Osteocyte (in vitro differentiated cells): Measurements from ENCODE around the gene SIN3B. TPM values are rescaled to one million over a fixed set of nuclear protein-coding genes. Genes with fewer than 3 reads are reported as not detected.

Source experiments
- DNase-seq: peaks from one replicate; pipeline ENCODE4 v3.0.0; 2021; ENCODE audit warnings: mixed read lengths; ENCODE audit not compliant: unreplicated experiment; ENCODE audit errors: extremely low spot score
- H3K27ac Mint-ChIP-seq: one replicate; pipeline ENCODE4 v1.8.0; 2021; ENCODE audit warnings: mild to moderate bottlenecking, mixed read lengths; ENCODE audit not compliant: unreplicated experiment
- H3K27me3 Mint-ChIP-seq: one replicate; pipeline ENCODE4 v1.8.0; 2021; ENCODE audit warnings: mixed read lengths; ENCODE audit not compliant: unreplicated experiment
- H3K36me3 Mint-ChIP-seq: one replicate; pipeline ENCODE4 v1.8.0; 2021; ENCODE audit warnings: mixed read lengths; ENCODE audit not compliant: unreplicated experiment
- H3K4me1 Mint-ChIP-seq: one replicate; pipeline ENCODE4 v1.8.0; 2021; ENCODE audit warnings: mixed read lengths; ENCODE audit not compliant: unreplicated experiment
- H3K4me3 Mint-ChIP-seq: one replicate; pipeline ENCODE4 v1.8.0; 2021; ENCODE audit warnings: mild to moderate bottlenecking, moderate library complexity, mixed read lengths; ENCODE audit not compliant: unreplicated experiment
- H3K9me3 Mint-ChIP-seq: one replicate; pipeline ENCODE4 v1.8.0; 2021; ENCODE audit warnings: mixed read lengths; ENCODE audit not compliant: unreplicated experiment
- total RNA-seq: library from RNA; stranded (reverse); gene quantifications from 2 replicates; pipeline ENCODE4 v1.2.1, GENCODE V29; 2021
- TF ChIP-seq, protein P1 (sequence below): fragments of 200-600 bp; sonication (generic); IDR thresholded peaks from 2 replicates; pipeline ENCODE4 v1.5.0; 2021; ENCODE audit warnings: antibody characterized with exemption, mild to moderate bottlenecking, moderate library complexity

Gene SIN3B
- total RNA-seq, 1 donor from 2014 or later = 80.0 TPM

DNA sequence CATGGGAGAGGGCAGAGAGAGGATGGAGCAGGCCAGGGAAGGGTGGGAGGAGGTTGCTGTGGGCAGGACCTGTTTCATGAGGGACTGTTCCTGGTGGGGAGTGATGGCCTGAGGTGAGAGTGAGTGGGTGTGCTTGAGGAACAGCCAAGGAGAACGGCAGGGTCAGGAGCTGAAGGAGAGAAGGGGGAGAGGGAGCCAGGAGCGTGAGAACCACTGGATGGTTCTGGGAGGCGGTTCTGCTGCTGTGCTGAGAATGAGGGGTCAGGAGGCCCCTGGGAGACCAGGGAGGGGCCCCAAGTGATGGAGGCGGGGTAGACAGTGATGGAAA lies 7.8 kb downstream of the SIN3B start:
- no peak for DNase-seq

DNA sequence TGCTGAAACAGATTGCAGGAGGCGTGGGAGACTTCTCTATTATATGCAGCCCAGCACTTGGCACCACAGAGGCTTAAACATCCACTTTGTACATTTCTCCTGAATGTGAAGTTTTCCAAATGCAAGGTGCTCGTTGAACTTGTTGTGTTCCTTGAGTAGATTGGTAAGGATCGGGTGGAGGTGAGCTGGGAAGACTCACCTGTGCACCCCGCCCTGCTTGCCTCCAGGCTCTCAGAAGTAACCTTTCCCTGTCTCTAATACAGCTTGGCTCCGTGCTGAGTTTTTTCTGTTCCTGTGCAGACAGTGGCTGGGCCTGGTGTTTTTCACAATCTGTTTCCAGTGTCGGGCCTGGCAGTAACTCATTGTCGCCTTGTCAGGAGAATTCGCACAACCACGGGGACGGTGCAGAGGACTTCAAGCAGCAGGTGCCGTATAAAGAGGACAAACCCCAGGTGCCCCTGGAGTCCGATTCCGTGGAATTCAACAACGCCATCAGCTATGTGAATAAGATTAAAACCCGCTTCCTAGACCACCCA lies 12.3 kb downstream of the SIN3B start:
- Mint-ChIP-seq H3K4me3 (no peak overlapping the region), H3K9me3 (no peaks in the 10 kb centered on the region)
- no peak for DNase-seq

More for the DNA sequence above, 7.8 kb downstream of the SIN3B start:
- Mint-ChIP-seq H3K27ac (no peak overlapping the region), H3K27me3 (no peaks in the 10 kb centered on the region), H3K4me1 (peaks cover 2% of the 10 kb centered on the region), H3K9me3 (no peaks in the 10 kb centered on the region), H3K4me3 (no peak overlapping the region), H3K36me3 (peaks cover 26% of the 10 kb centered on the region)
- TF ChIP-seq, protein P1, sequence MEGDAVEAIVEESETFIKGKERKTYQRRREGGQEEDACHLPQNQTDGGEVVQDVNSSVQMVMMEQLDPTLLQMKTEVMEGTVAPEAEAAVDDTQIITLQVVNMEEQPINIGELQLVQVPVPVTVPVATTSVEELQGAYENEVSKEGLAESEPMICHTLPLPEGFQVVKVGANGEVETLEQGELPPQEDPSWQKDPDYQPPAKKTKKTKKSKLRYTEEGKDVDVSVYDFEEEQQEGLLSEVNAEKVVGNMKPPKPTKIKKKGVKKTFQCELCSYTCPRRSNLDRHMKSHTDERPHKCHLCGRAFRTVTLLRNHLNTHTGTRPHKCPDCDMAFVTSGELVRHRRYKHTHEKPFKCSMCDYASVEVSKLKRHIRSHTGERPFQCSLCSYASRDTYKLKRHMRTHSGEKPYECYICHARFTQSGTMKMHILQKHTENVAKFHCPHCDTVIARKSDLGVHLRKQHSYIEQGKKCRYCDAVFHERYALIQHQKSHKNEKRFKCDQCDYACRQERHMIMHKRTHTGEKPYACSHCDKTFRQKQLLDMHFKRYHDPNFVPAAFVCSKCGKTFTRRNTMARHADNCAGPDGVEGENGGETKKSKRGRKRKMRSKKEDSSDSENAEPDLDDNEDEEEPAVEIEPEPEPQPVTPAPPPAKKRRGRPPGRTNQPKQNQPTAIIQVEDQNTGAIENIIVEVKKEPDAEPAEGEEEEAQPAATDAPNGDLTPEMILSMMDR = no peak

DNA sequence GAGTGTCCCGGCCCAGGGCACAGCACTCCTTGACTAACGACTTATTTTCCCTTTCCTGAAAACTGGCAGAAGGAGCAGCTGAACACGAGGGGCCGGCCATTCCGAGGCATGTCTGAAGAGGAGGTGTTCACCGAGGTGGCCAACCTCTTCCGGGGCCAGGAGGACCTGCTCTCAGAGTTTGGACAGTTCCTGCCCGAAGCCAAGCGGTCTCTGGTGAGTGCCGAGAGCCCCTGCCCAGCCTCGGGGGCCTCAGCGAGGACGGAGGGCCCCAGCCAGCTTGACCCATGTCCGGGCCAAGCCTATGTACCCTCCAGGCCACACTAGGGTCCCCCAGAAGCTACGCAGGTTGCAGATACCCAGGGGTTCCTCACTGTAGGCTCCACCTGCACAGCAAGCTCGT lies 17.7 kb downstream of the SIN3B start:
- no peak overlapping the region for H3K27ac Mint-ChIP-seq

More for the DNA sequence above, 12.3 kb downstream of the SIN3B start:
- Mint-ChIP-seq H3K27me3 (no peaks in the 10 kb centered on the region), H3K27ac (no peak overlapping the region), H3K36me3 (peaks cover 40% of the 10 kb centered on the region), H3K4me1 (peaks cover 2% of the 10 kb centered on the region)
- TF ChIP-seq, protein P1 = no peak

DNA sequence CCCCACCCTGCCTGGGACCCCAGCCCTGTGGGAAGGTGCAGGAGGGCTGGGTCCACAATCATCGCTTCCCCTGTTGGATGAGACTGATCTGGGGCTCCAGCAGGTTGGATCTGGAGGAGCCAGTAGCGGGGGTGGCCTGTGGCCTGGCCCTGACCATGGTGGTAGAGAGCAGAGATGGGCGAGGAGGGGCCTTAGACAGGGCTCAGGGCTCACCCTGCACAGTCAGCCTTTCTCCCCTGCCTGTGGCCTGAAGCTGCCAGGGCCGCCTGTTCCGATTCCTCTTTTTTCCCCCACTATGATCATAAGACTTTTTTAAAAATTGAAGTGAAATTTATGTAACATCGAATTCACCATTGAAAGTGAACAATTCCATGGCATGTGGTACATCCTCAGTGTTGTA lies 18.2 kb downstream of the SIN3B start:
- no peak overlapping the region for H3K4me3 Mint-ChIP-seq
- TF ChIP-seq, protein P1 = no peak
- peaks cover 68% of the 10 kb centered on the region for H3K36me3 Mint-ChIP-seq

More for the DNA sequence above, 17.7 kb downstream of the SIN3B start:
- Mint-ChIP-seq H3K27me3 (no peaks in the 10 kb centered on the region), H3K4me1 (no peaks in the 10 kb centered on the region), H3K36me3 (peaks cover 64% of the 10 kb centered on the region), H3K9me3 (no peaks in the 10 kb centered on the region), H3K4me3 (no peak overlapping the region)
- DNase-seq = no peak
- TF ChIP-seq, protein P1 = no peak

DNA sequence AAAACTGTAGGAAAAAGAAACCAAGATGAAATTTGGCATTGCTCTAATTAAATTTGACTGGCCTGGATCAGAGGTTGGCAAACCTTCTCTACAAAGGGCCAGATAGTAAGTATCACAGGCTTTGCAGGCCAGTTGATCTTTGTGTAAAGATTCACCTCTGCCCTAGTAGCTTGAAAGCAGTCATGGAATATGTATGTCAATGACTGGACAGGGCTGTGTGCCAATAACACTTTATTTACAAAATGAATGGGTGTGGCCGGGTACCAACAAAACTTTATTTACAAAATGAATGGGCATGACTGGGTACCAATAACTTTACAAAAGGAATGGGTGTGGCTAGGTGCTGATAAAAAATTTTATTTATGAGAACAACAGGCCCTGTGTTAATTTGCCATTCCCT lies 20.0 kb downstream of the SIN3B start:
- TF ChIP-seq, protein P1 = no peak
- Mint-ChIP-seq H3K27me3 (no peaks in the 10 kb centered on the region), H3K4me3 (no peak overlapping the region), H3K4me1 (no peaks in the 10 kb centered on the region), H3K9me3 (no peaks in the 10 kb centered on the region), H3K27ac (no peak overlapping the region), H3K36me3 (peaks cover 74% of the 10 kb centered on the region)
- DNase-seq = no peak

More for the DNA sequence above, 18.2 kb downstream of the SIN3B start:
- DNase-seq = no peak
- Mint-ChIP-seq H3K9me3 (no peaks in the 10 kb centered on the region), H3K27ac (no peak overlapping the region), H3K4me1 (no peaks in the 10 kb centered on the region), H3K27me3 (no peaks in the 10 kb centered on the region)
